SK-N-MC (cell line): ENCODE results near the gene PATE4.
"Not testable (repeated sequence)": the region's sequence is repeated elsewhere in the genome, so short reads cannot be mapped to it uniquely, and the experiment has no call there.

Experiments
- DNase-seq: peaks from one replicate; pipeline ENCODE4 v3.0.0-alpha.2; 2011; ENCODE audit warnings: low read depth, low spot score
- H3K27ac ChIP-seq: fragments of 200-600 bp; sonication (generic); 2 replicates; pipeline ENCODE4 v1.5.1; 2016; ENCODE audit warnings: mixed run types
- H3K36me3 ChIP-seq: fragments of 200-600 bp; sonication (generic); 2 replicates; pipeline ENCODE4 v1.6.1; 2017; ENCODE audit warnings: antibody characterized with exemption, low read length, mixed read lengths; ENCODE audit not compliant: insufficient read depth
- H3K4me3 ChIP-seq: fragments of 200-600 bp; sonication (generic); 2 replicates; pipeline ENCODE4 v1.5.1; 2016
- H3K9ac ChIP-seq: fragments of 200-600 bp; sonication (generic); 2 replicates; pipeline ENCODE4 v1.8.0; 2017; ENCODE audit warnings: mixed run types, mixed read lengths; ENCODE audit not compliant: insufficient read length
- H3K9me3 ChIP-seq: fragments of 200-600 bp; sonication (generic); 2 replicates; pipeline ENCODE4 v1.6.1; 2017; ENCODE audit warnings: low read depth, mild to moderate bottlenecking, antibody characterized with exemption, low read length, moderate library complexity, mixed read lengths
- EZH2 ChIP-seq: fragments of 200-600 bp; sonication (generic); IDR thresholded peaks from one replicate; pipeline ENCODE4 v1.6.1; 2017; ENCODE audit warnings: antibody characterized with exemption
- FOXP2 ChIP-seq: optimal IDR thresholded peaks from 2 replicates; pipeline ENCODE3; 2011; ENCODE audit warnings: mild to moderate bottlenecking, moderate library complexity; ENCODE audit not compliant: insufficient read depth; ENCODE audit errors: extremely low read length, control extremely low read depth
- POLR2AphosphoS5 ChIP-seq: IDR thresholded peaks from 2 replicates; pipeline ENCODE4 v1.6.1; 2012; ENCODE audit warnings: mild to moderate bottlenecking, low read depth, low read length, borderline replicate concordance

Gene PATE4

DNA sequence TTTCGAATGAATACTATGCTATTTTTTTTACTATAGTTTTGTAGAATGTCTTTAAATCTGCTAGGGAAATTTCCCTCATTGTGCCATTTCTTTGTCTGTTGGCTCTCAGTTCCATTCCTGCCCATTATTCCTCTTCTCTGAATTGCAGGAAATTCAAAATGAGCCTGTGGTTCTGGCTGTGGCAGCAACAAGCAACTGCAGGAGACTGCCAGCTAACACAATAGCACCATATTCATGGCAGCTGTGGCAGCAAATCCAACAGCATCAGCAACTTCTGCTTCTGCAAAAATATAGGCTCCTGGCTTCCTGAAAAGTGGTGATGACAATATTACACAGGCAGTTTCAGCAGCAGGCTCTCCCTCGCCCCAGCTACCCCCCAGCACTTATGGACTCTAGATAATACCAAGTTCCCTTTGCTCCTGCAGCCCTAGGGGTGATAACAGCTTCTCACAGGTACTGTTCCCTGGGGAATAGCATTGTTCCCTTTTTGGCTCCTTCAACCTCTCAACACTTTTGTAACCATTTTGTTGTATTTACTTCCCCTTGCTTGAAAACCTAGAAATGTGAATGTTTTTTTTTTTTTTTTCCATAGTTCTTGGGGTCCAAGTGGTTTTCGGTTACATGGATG lies 9.3 kb downstream of the PATE4 start:
- Histone ChIP-seq H3K36me3 (no peaks in the 10 kb centered on the region), H3K4me3 (no peak overlapping the region), H3K9me3 (no peaks in the 10 kb centered on the region), H3K9ac (no peak overlapping the region), H3K27ac (no peak overlapping the region)
- no peak for DNase-seq
- no peak for TF ChIP-seq EZH2
- TF ChIP-seq FOXP2 = no peak
- no peak for TF ChIP-seq POLR2AphosphoS5

DNA sequence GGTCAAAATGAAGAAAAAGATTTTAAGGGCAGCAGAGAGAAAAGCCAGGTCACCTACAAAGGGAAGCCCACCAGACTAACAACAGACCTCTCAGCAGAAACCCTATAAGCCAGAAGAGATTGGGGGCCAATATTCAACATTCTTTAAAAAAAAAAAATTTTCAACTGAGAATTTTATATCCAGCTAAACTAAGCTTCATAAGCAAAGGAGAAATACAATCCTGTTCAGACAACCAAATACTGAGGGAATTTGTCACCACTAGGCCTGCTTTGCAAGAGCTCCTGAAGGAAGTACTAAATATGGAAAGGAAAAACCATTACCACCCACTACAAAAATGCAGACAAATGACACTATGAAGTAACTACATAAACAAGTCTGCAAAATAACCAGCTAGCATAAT lies 13.1 kb downstream of the PATE4 start:
- Histone ChIP-seq H3K36me3 (no peaks in the 10 kb centered on the region), H3K4me3 (no peak overlapping the region), H3K9me3 (no peaks in the 10 kb centered on the region), H3K9ac (no peak overlapping the region), H3K27ac (no peak overlapping the region)
- DNase-seq = no peak
- TF ChIP-seq FOXP2 = no peak
- no peak for TF ChIP-seq POLR2AphosphoS5
- no peak for TF ChIP-seq EZH2

DNA sequence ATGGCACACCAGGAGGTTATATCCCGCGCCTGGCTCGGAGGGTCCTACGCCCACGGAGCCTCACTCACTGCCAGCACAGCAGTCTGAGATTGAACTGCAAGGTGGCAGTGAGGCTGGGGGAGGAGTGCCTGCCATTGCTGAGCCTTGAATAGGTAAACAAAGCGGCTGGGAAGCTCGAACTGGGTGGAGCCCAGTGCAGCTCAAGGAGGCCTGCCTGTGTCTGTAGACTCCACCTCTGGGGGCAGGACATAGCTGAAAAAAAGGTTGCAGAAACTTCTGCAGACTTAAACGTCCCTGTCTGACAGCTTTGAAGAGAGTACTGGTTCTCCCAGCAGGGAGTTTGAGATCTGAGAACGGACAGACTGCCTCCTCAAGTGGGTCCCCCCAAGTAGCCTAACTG lies 24.6 kb downstream of the PATE4 start:
- H3K36me3 ChIP-seq, H3K27ac ChIP-seq, H3K4me3 ChIP-seq, H3K9me3 ChIP-seq, DNase-seq, H3K9ac ChIP-seq: not testable (repeated sequence)

DNA sequence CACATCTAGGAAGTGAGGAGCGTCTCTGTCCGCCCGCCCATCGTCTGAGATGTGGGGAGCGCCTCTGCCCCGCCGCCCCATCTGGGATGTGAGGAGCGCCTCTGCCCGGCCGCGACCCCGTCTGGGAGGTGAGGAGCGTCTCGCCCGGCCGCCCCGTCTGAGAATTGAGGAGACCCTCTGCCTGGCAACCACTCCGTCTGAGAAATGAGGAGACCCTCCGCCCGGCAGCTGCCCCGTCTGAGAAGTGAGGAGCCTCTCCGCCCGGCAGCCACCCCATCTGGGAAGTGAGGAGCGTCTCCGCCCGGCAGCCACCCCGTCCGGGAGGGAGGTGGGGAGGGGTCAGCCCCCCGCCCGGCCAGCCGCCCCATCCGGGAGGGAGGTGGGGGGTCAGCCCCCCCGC lies 29.7 kb downstream of the PATE4 start:
- H3K9ac ChIP-seq, DNase-seq, H3K4me3 ChIP-seq, H3K9me3 ChIP-seq, H3K36me3 ChIP-seq, H3K27ac ChIP-seq: not testable (repeated sequence)

DNA sequence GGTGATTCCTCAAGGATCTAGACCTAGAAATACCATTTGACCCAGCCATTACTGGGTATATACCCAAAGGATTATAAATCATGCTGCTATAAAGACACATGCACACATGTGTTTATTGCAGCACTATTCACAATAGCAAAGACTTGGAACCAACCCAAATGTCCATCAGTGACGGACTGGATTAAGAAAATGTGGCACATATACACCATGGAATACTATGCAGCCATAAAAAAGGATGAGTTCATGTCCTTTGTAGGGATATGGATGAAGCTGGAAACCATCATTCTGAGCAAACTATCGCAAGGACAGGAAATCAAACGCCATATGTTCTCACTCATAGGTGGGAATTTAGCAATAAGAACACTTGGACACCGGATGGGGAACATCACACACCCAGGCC lies 32.2 kb downstream of the PATE4 start:
- H3K27ac ChIP-seq, DNase-seq, H3K4me3 ChIP-seq, H3K36me3 ChIP-seq, H3K9me3 ChIP-seq, H3K9ac ChIP-seq: not testable (repeated sequence)

DNA sequence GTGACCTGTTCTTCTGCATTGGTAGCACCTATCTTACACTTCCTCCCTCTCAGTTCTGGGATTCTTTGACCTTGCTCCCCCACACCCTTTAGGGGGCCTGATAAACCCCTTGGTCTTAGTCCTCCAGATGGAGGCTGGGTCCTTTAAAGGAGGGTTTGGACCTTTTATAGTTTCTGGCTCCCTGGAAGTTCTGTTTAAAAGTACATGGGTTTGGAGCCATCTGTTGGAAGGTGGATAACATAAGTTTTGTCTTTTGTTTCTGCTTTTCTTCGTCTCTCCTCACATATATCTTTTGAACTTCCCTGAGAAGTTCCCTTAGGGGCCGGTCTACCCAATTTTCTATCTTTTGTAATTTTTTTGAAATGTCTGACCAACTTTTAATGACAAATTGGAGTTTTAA lies 36.4 kb downstream of the PATE4 start:
- no peak for TF ChIP-seq FOXP2
- no peak for TF ChIP-seq POLR2AphosphoS5
- TF ChIP-seq EZH2 = no peak
- H3K9me3 ChIP-seq = no peaks in the 10 kb centered on the region
- DNase-seq = no peak
- no peak overlapping the region for H3K9ac ChIP-seq
- H3K36me3 ChIP-seq = no peaks in the 10 kb centered on the region
- no peak overlapping the region for H3K4me3 ChIP-seq
- no peak overlapping the region for H3K27ac ChIP-seq

DNA sequence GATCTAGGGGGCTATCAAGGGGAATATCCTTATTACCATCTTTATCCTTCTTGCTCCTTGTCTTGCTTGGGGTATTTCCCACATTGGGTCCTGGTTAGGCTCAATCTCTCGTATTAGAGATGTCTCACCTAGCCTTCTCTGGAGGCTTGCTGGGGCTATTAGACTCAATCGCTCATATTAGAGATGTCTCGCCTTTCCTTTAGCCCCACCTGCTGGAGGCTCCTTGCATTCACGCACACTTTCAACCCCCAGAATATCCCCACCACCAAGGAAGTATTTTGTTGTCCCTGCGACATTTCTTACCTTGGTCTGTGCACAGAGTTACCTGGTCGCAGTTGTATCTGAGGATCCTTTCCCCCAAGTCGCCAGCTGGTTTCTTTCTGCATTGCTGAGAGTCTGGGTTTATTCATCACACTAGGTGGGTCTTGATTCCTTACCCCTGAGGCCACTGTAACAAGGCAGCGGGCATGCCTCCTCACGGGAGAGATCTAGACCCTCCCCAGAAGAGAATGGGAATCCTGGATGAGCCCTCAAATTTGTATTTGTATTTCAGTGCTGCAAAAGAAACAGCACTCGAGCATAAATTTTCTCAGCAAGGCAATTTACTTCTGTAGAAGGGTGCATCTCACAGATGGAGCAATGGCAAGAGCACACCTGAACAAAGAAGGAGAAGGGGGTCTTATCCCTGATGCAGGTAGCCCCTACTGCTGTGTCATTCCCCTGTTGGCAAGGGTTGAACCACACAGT lies 38.4 kb downstream of the PATE4 start:
- Histone ChIP-seq H3K9ac (no peak overlapping the region), H3K4me3 (no peak overlapping the region), H3K36me3 (no peaks in the 10 kb centered on the region), H3K27ac (no peak overlapping the region), H3K9me3 (no peaks in the 10 kb centered on the region)
- TF ChIP-seq POLR2AphosphoS5 (no peak), EZH2 (no peak), FOXP2 (no peak)
- no peak for DNase-seq

DNA sequence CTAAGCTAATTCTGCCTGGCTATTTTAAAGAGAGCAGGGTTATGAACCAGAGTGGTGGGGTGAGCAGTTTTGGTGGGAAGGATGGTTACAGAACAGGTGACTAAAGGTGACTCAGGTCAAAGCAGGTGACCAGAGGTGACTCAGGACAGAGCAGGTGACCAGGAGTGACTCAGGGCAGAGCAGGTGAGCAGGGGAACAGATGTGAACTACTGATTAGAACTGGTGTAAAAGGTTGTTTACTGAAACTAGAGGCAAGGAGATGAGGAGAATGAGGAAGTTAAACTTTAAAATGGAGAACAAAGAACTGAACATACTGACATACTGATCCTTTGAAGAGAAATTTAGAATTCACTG lies 39.0 kb downstream of the PATE4 start:
- no peak overlapping the region for H3K4me3 ChIP-seq
- no peaks in the 10 kb centered on the region for H3K36me3 ChIP-seq
- H3K9ac ChIP-seq = no peak overlapping the region
- no peak overlapping the region for H3K27ac ChIP-seq
- TF ChIP-seq EZH2 (no peak), POLR2AphosphoS5 (no peak), FOXP2 (no peak)
- no peaks in the 10 kb centered on the region for H3K9me3 ChIP-seq
- no peak for DNase-seq

DNA sequence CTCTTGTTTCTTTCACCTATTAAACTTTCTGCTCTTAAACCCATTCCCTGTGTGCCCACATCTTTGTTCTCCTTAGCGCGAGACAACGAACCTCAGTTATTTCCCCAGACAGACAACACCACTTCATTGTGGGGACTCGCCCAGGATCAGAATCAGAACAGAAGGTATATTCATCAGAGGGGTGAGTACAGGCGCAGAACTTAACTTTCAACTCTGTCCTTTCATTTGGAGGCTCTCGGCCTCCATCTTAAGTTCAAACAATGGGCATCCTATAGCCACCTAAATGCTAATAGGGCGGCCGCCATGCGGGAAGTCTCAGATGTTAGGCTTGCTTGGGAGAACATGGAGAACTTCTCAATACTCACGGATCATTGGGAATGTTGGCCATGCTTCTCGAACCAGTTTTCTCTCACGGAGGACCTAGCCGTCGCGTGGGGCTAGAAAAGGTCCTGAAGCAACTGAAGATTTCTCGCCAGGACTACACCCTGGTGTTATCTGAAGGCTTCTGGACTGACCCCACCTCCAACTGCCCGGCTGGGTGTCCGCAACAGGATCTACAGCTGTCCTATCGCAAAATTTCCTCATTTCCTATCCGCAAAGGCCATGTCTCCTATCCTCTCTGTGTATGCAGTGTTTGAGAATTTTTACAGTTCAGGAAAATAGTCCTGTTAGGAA lies 40.9 kb downstream of the PATE4 start:
- Histone ChIP-seq H3K36me3 (no peaks in the 10 kb centered on the region), H3K27ac (no peak overlapping the region), H3K9ac (no peak overlapping the region), H3K4me3 (no peak overlapping the region), H3K9me3 (no peaks in the 10 kb centered on the region)
- no peak for TF ChIP-seq EZH2
- no peak for TF ChIP-seq POLR2AphosphoS5
- no peak for TF ChIP-seq FOXP2
- no peak for DNase-seq

DNA sequence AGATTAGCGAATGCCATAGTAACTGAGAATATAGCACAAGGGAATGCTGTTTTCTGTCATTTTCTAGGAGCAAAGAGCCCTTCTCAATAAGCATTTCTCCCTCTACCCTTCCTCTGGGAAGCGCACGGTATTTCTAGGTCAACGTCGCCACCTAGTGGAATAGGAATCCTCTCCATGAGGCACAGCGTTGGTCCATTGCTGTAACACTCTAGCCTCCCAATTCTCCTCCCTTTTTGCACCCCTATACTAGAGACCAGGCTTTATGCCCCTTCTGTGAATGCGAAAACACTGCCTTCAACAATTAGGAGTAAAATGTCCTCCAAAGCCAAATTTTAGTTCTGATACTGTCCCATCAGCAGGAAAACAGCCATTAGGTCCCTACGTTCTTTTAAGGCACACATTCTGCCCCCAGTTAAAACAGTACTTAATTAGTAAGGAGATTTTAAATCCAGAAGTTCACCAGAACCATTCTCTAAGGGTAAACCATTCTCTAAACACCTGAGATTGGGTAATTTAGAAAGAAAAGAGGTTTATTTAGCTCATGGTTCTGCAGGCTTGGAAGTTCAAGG lies 41.5 kb downstream of the PATE4 start:
- no peaks in the 10 kb centered on the region for H3K36me3 ChIP-seq
- no peak overlapping the region for H3K4me3 ChIP-seq
- no peak for TF ChIP-seq EZH2
- no peak for TF ChIP-seq POLR2AphosphoS5
- no peak for TF ChIP-seq FOXP2

More for the DNA sequence above, 41.5 kb downstream of the PATE4 start:
- H3K9ac ChIP-seq = no peak overlapping the region
- DNase-seq = no peak
- no peaks in the 10 kb centered on the region for H3K9me3 ChIP-seq
- H3K27ac ChIP-seq = no peak overlapping the region
